ENCODE measurements around the gene TUBA4A.

TUBA4A gene

GRCh38 chr2:219216535-219216915 lies 37.2 kb downstream of the TUBA4A start:
- Mint-ChIP-seq H3K4me1 (peaks cover 32% of the 10 kb centered on the region), H3K36me3 (ENCODE audit: low read depth) (peaks cover 30% of the 10 kb centered on the region), H3K4me3 (peak overlapping the region; percentile 46 to 77 (median 65)), H3K27me3 (ENCODE audit: low read depth) (no peaks in the 10 kb centered on the region), H3K9me3 (no peaks in the 10 kb centered on the region), H3K27ac (peak overlapping the region in 2 of 3 experiments; percentile 48 to 84)
- TF ChIP-seq, protein P1, sequence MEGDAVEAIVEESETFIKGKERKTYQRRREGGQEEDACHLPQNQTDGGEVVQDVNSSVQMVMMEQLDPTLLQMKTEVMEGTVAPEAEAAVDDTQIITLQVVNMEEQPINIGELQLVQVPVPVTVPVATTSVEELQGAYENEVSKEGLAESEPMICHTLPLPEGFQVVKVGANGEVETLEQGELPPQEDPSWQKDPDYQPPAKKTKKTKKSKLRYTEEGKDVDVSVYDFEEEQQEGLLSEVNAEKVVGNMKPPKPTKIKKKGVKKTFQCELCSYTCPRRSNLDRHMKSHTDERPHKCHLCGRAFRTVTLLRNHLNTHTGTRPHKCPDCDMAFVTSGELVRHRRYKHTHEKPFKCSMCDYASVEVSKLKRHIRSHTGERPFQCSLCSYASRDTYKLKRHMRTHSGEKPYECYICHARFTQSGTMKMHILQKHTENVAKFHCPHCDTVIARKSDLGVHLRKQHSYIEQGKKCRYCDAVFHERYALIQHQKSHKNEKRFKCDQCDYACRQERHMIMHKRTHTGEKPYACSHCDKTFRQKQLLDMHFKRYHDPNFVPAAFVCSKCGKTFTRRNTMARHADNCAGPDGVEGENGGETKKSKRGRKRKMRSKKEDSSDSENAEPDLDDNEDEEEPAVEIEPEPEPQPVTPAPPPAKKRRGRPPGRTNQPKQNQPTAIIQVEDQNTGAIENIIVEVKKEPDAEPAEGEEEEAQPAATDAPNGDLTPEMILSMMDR (IDR thresholded peaks at IDR 0.05; ENCODE audit: unreplicated experiment in 3 of 3), result no peak

GRCh38 chr2:219215871-219216534 lies 37.7 kb downstream of the TUBA4A start:
- Mint-ChIP-seq H3K27ac (peak overlapping the region in 1 of 3 experiments; percentile 92), H3K36me3 (ENCODE audit: low read depth) (peaks cover 28% of the 10 kb centered on the region), H3K4me3 (peak overlapping the region in 1 of 3 experiments; percentile 31), H3K9me3 (no peaks in the 10 kb centered on the region), H3K27me3 (ENCODE audit: low read depth) (no peaks in the 10 kb centered on the region), H3K4me1 (peaks cover 28% of the 10 kb centered on the region)
- TF ChIP-seq, protein P1 (IDR thresholded peaks at IDR 0.05; ENCODE audit: unreplicated experiment in 3 of 3), result no peak

DNA sequence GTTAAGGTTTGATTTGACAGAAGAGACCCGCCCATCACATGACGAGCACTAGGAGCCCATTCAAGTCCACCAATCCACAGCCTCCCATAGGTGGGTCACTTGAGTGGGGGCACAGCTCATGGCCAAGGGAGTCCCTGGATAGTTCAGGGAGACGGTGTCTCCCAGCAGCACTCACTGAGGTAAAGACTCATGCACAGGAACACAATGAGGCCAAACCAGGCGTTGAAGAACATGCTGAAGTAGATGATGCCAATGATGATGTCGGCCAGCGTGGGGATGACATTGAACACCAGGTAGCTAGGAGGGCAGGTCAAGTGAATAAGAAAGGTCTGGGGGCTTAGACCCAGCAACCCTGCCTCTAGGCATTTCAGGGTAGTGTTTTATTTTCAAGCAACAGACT lies 38.9 kb downstream of the TUBA4A start:
- TF ChIP-seq, protein P1 (IDR thresholded peaks at IDR 0.05; ENCODE audit: unreplicated experiment in 3 of 3), result no peak
- Mint-ChIP-seq H3K4me1 (peaks cover 27% of the 10 kb centered on the region), H3K4me3 (peak overlapping the region; percentile 33 to 43 (median 39)), H3K27ac (peak overlapping the region in 1 of 3 experiments; percentile 92), H3K27me3 (ENCODE audit: low read depth) (no peaks in the 10 kb centered on the region), H3K36me3 (ENCODE audit: low read depth) (peaks cover 36% of the 10 kb centered on the region), H3K9me3 (no peaks in the 10 kb centered on the region)

GRCh38 chr2:219214141-219214540 lies 39.6 kb downstream of the TUBA4A start:
- H3K4me1 Mint-ChIP-seq, result peaks cover 21% of the 10 kb centered on the region
- TF ChIP-seq, protein P1 (IDR thresholded peaks at IDR 0.05; ENCODE audit: unreplicated experiment in 3 of 3), result no peak
- H3K27me3 Mint-ChIP-seq (ENCODE audit: low read depth), result no peaks in the 10 kb centered on the region
- no peaks in the 10 kb centered on the region for H3K9me3 Mint-ChIP-seq
- peak overlapping the region in 1 of 3 experiments; percentile 92 for H3K27ac Mint-ChIP-seq
- no peak overlapping the region for H3K4me3 Mint-ChIP-seq
- H3K36me3 Mint-ChIP-seq (ENCODE audit: low read depth), result peaks cover 36% of the 10 kb centered on the region

DNA sequence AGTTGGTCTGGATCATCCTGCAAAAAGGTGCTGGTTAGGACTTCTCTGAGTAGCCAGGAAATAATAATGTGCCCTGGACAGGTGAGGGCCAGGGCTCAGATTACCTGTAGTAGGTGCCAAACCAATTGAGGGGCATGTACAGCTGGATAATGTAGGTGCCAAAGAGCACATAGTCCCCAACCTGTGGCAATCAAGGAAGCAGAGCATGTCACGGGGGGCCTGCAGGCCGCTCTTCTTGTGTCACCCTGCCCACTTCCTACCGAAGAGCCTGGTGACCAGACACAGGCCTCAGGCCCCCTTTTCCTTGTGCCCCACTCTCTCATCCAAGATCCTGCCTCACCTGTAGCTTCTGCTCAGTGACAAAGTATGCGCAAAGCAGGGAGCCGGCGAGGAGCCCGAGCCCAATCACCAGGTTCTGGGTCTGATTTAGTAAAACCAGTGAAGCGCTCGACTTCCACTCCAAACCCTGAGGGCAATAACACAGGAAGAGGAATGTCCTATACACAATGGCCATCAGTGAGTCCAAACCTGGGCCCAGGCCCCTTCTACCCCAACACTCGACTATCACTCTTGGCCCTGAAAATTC lies 40.1 kb downstream of the TUBA4A start:
- TF ChIP-seq, protein P1 (IDR thresholded peaks at IDR 0.05; ENCODE audit: unreplicated experiment in 3 of 3), result no peak
- peaks cover 39% of the 10 kb centered on the region for H3K36me3 Mint-ChIP-seq (ENCODE audit: low read depth)
- no peak overlapping the region for H3K27ac Mint-ChIP-seq
- no peak overlapping the region for H3K4me3 Mint-ChIP-seq
- no peaks in the 10 kb centered on the region for H3K9me3 Mint-ChIP-seq
- H3K4me1 Mint-ChIP-seq, result peaks cover 17% of the 10 kb centered on the region
- H3K27me3 Mint-ChIP-seq (ENCODE audit: low read depth), result no peaks in the 10 kb centered on the region

DNA sequence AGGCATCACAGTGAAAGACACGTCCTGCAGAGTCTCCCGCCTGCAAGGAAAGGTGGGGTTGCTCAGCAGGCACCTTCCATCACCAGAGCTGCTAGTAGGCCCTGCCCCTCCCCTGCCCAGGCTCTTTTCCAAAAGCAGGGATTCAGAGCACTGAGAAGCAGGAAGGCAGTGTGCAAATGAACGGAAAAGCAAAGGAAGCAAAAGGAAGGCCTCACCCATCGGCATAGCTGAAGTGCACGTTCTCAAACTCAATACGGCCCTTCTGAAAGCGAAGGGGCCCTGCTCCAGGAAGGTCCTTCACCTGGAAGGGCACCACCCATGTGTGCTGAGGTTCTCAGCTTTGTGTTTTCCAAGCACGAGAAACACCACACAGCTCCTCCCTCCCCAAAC lies 40.7 kb downstream of the TUBA4A start:
- TF ChIP-seq, protein P1 (IDR thresholded peaks at IDR 0.05; ENCODE audit: unreplicated experiment in 3 of 3), result no peak
- Mint-ChIP-seq H3K27me3 (ENCODE audit: low read depth) (no peaks in the 10 kb centered on the region), H3K4me3 (no peak overlapping the region), H3K27ac (no peak overlapping the region), H3K9me3 (no peaks in the 10 kb centered on the region), H3K36me3 (ENCODE audit: low read depth) (peaks cover 44% of the 10 kb centered on the region), H3K4me1 (peaks cover 21% of the 10 kb centered on the region)
